ENCODE results near the gene KIF5C.

- TF ChIP-seq POLR2A (IDR thresholded peaks at IDR 0.05) (no peak), CTCF (IDR thresholded peaks at IDR 0.05) (no peak)
Measured at GRCh38 chr2:148930046-148930775, 55.2 kb downstream of the KIF5C start.

Data from body of pancreas (tissue), 4 donors.